Measurements from ENCODE around the gene TRDN. TPM values are rescaled to one million over a fixed set of nuclear protein-coding genes. Genes with fewer than 3 reads are reported as not detected.

Gene TRDN
- total RNA-seq, 1 donor from 2014 or later, result not detected

DNA sequence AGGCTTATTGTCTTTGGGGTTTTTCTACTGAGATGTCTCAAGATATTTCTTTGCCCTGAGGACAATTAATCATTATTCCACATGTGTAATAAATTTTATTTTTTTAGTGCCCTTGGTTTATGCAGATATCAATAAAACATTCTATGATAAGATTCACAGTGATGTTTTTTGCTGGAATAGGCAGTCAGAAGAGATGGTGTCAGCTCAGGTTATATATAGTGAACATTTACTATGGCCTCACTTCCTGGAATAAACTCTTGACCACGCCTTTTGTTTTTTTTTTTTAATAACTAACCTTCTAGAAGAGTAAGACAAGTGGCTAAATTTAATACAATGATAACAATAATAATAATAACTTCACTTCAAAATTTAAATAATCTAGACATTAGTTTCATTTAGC is 209.7 kb downstream of the TRDN start:
- DNase-seq (ENCODE audit: low spot score) (no peak), ATAC-seq (no peak)

DNA sequence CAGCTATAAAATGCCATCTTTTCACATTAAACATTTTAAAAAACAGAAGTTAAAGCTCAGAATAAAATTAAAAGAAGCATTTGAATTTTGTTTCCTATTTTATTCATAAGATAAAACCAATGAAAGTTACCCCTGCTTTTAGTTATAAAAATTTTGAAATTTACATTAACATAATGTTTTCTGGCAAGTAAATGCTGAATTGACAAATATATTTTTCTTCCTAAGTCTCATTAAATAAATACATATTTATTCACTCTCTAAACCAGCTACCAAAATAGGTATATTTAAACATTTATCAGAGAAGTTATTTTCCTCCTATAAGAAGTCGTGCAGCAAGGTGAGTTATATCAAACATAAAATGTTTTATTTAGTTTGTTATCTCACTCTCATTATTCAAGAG is 213.6 kb downstream of the TRDN start:
- DNase-seq (ENCODE audit: low spot score), result no peak
- no peak for ATAC-seq

DNA sequence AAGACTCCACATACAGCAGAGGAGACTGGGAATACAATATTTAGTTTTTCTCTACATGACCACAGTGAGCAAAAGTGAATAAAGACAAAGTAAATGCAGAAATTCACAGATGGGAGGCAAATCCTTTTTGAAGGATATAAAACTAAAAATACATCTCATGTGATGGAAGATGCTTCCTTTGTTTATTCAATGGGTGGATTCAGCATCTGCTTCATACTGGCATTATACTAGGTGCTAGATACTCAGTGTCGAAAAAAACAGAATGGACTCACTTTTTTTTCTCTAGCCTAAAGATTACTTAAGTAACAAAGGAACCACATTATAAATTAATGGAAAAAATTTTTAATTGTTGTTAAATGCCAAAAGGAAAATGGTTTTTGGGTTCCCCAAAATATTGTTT is 216.2 kb downstream of the TRDN start:
- DNase-seq (ENCODE audit: low spot score) (no peak), ATAC-seq (no peak)

DNA sequence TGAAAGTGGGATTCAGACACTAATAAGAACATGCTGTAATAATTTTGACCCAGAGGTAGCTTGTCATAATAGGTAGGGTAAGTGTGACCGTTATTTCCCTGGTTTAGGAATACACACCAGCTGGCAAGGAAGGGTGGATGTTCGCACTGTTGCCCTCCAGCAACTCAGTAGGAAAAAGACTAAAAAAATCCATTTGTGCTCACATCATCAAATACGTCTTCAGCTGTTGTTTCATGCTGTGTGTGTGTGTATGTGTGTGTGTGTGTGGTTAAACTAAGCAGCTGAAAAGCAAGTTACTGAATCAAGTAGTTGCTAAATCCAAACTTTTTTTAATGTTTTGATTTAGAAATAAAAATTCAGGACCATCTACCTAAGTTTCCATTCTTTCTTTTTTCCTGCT is 218.7 kb downstream of the TRDN start:
- DNase-seq (ENCODE audit: low spot score) (no peak), ATAC-seq (no peak)

DNA sequence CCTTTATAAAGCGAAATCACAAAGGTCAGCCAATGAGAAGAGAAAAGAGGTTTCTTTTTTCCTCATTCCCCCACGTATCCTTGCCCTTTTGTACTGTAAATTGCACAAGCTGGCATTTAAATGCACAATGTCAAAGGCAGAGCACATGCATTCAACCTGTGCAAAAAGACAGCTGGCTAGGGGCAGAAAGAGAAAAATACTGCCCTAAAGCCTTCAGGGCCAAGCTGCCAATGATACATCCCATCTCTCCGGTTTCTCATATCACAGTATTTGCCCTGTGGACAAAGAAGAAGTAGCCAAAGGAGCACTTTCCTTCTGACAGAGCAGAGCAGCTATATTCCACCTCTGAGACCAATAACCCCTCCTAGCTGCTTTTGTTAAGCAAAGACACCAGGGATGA is 219.2 kb downstream of the TRDN start:
- DNase-seq (ENCODE audit: low spot score) (no peak), ATAC-seq (peak; percentile 47)

DNA sequence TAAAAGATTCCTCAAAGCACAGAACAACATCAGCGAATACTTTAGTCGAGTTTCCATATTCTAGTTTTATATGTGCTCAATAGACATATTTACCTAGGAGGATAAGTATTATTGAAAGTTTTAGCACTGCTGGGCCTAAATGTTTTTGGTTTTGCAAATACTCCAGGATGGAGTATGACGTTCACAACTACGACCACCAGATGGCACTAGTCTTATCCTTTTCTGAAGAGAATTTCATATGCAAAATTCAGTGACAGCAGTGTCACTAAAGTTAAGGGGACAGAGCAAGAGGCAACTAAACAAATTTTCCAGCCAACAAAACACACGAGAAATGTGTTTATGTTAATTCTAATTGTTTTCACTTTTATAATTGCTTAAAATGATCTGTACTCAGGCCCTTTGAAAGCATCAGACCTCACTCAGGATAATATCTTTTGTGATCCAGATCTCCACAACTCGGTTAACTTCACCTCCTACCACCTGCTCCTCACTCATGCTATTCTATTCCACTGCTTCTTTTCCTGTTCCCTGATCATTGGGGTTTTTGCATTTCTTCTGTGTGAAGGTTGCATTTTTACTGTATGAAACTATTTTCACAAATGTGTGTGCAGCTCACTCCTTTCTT is 220.8 kb downstream of the TRDN start:
- ATAC-seq (peak; percentile 84), DNase-seq (ENCODE audit: low spot score) (no peak)

DNA sequence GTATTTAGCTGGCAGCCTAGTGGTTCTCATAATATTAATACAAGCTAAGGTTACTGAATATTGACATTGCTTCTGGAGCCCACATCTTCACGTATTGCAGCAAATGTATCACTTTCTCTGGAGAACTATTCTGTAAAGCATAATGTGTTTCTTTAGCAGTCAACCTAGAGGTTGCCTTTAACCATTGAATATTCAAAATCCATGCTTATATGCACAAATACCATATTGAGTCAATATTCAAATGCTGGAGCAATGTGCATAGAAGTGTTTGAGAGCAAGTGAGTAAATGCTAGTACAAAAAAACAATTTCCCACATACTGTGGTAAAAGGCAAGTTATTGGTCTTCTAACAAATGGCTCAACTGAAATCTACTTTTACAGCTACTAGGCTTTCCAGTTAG is 231.8 kb downstream of the TRDN start:
- DNase-seq (ENCODE audit: low spot score) (no peak), ATAC-seq (no peak)

DNA sequence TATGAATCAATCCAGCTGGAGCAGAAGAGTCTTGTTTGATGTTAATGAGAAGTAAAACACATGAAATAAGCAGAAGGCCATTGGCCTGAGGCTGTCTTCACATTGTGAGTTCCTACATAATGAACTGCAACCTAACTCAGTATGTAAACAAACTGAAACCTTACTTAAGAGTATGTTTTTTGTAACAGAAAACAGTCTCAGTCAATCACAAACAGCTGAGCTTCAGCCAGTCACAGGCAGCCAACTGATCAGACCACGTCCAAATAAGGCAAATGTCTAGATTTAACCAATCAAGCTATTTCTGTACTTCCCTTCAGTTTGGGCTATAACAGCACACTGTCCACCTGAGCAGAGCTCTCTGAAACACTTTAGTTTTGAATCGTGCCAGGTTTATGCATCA is 234.7 kb downstream of the TRDN start:
- ATAC-seq (no peak), DNase-seq (ENCODE audit: low spot score) (no peak)

DNA sequence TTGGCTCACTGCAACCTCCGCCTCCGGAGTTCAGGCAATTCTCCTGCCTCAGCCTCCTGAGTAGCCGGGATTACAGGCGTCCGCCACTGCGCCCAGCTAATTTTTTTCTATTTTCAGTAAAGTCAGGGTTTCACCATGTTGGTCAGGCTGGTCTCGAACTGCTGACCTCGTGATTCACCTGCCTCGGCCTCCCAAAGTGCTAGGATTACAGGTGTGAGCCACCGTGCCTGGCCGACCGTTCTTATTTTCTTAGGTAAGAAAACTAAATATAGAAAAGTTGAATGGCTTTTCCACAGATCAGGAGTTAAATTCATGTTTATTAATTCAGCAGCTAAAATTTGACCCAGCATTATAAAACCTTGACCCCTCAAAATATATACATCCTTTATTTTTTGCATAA is 238.7 kb downstream of the TRDN start:
- DNase-seq (ENCODE audit: low spot score), result no peak
- ATAC-seq, result no peak

DNA sequence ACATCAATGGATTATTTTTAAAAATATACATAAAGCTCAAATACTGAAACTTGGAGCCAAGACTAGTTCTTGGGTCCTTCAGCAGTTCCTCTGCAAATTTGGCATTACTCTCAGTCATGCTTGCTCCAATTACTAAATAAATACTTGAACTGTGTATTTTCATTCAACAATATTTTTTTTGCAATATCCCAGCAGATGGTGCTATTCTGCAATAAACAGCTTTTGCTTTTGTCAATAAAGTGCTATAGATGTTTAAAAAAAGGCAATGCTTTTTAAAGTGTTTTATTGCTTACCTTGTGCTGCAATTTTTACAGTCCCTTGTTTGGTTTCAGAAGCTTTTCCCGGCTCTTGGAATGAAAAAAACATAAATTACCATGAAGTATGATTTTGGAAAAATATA is 243.4 kb downstream of the TRDN start:
- ATAC-seq, result peak; percentile 39
- DNase-seq (ENCODE audit: low spot score), result no peak

DNA sequence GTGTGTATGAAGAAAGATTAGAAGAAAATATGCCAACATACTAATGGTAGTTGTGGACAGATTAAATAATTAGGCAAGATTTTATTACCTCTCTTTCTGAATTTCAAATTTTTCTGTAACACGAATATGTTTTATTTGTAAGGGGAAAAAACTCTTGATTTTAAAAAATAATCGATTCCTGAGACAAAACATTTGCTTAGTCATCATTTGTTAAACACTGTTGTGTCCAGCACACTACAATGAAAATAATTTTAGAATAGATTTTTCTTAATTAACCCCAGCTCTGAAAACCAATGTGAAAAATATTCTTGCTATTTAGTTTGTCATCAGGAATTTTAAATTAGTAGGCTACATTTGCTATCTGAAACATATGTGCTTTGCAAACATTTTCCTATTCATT is 253.0 kb downstream of the TRDN start:
- ATAC-seq (no peak), DNase-seq (ENCODE audit: low spot score) (no peak)

DNA sequence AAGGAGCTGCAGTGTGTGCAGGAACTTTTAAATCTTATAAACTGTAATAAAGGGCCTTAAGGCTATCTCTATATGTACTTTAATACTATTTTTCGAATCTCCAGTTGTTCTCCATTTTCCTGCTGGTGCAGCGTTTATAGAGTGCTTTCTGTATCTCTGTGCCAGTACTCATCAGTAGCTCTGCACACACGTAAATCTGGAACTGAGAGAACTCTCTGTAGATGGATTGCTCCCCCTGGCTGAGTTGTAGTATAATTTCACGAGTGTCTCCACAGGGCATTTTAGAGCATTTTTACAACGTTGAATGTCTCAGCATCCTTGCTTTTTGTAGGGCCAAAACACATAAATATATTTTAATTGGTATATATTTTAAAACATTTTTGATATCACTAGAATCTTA is 256.5 kb downstream of the TRDN start:
- ATAC-seq (peak; percentile 81), DNase-seq (ENCODE audit: low spot score) (no peak)

DNA sequence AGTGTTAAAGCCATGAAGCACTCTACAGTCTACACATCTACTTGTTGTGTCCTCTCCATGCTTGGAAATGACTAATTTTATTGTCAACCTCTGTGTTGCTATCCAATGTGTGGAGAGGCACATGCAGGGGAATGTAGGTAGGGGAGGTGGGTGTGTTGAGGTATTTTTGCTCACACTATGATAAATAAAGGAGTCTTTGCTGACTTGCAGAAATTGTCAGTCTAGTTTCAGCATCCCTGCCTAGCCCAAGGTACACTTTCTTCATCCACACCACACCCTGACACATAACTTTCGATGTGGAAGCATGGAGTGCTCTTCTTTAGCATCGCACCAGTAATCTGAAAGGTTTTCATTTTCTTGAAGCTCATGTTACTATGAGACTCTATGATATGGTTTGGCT is 264.0 kb downstream of the TRDN start:
- ATAC-seq (no peak), DNase-seq (ENCODE audit: low spot score) (no peak)

DNA sequence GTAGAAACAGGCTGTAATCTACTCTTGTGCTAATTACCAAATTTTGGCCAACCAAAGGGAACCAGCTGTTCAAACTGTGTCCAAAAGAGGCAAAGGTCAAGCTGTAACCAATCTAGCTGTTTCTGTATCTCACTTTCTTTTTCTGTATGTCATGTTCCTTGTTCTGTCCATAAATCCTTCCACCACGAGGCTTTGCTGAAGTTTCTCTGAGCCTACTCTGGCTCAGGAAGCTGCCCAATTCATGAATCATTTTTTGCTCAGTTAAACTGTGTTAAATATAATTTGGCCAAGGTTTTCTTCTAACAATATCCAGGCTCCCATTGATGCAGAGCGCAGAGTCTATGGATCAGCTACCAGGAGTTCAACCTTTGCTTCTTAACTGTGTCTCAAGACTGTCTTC is 272.8 kb downstream of the TRDN start:
- no peak for DNase-seq (ENCODE audit: low spot score)
- ATAC-seq, result no peak

DNA sequence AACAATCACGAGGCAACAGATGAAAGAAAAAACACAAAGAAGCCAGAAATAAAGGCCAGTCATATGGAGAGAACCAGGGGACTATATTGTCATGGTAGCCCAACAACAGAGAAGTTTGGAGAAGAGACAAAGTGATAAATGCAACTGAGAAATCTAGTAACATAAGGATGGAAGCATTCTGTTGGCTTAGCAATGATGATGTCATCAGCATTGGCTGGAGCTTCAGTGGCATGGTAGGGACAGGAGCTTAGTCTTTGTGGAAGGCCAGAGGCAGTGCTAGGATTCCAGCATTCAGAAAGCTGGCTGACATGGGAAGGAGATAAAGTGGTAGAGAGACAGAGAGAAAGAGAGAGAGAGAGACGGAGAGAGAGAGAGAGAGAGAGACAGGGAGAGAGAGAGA is 276.4 kb downstream of the TRDN start:
- no peak for ATAC-seq
- DNase-seq (ENCODE audit: low spot score), result no peak

DNA sequence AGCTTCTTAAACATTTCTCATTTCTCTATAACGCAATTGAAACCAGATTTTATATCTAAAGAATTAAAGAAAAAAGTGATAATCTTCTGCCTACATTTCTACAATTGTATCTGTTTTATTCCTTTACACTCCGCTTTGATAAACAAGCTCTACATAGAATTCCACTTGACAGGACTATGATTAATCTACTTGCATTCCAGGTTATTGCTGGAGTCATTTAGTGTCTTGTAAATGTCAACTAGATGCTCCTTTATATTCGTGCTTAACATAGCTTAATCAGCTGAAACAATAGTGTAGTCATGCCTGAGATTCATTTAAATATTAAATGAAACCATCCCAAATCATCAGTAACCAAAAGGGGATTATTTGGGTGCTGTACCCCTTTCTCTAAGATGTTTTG is 284.0 kb downstream of the TRDN start:
- DNase-seq (ENCODE audit: low spot score) (no peak), ATAC-seq (no peak)

DNA sequence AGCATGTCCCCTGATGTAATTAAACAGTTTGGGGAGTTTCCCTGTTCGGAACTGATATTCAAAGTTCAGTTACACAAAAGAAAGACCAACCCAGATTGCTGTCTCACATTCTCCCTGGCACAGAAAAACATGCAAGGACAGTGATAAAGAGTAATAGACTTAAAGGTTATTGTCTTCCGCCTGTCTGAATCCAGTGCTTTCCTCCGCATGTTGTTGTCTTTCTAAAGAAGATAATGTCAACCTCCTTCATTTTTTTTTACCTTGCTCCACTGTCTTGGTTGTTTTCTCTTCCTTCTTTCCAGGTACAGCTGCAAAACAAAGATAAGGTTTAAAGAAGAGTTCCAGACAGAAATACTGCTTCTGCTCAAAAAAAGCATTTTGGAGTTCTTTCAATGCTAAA is 284.5 kb downstream of the TRDN start:
- ATAC-seq (no peak), DNase-seq (ENCODE audit: low spot score) (no peak)

DNA sequence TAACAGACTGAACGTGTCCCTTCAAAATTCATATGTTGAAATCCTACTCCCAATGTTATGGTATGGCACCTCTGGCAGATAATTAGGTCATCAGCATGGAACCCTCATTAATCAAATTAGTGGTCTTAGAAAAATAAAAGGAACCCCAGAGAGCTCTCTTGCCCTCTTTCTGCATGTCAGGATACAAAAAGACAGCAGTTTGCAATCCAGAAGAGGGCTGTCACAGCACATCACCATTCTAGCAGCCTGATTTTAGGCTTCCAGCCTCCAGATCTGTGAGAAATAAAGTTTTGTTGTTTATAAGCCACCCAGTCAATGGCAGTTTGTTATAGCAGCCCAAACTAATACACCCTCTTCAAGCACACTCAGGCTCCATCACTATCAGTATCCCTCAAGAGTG is 292.9 kb downstream of the TRDN start:
- ATAC-seq, result no peak
- DNase-seq (ENCODE audit: low spot score), result no peak

DNA sequence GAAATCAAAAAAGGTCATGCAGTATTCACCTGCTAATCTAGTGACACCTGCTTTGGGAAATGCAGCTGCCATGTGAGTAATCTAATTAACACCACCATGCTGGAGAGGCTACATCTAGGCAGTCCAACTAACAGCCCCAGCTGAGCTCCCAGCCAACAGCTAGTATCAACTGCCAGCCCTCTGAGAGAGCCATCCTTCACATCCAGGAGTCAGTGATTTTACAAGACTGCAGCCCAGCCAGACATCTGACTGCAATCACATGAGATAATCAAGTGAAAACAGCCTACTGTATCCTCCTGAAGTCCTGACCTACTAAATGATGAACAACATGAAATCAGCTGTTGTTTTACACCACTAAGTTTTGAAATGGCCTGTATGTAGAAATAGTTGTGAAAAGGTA is 298.4 kb downstream of the TRDN start:
- ATAC-seq, result no peak
- DNase-seq (ENCODE audit: low spot score), result no peak

DNA sequence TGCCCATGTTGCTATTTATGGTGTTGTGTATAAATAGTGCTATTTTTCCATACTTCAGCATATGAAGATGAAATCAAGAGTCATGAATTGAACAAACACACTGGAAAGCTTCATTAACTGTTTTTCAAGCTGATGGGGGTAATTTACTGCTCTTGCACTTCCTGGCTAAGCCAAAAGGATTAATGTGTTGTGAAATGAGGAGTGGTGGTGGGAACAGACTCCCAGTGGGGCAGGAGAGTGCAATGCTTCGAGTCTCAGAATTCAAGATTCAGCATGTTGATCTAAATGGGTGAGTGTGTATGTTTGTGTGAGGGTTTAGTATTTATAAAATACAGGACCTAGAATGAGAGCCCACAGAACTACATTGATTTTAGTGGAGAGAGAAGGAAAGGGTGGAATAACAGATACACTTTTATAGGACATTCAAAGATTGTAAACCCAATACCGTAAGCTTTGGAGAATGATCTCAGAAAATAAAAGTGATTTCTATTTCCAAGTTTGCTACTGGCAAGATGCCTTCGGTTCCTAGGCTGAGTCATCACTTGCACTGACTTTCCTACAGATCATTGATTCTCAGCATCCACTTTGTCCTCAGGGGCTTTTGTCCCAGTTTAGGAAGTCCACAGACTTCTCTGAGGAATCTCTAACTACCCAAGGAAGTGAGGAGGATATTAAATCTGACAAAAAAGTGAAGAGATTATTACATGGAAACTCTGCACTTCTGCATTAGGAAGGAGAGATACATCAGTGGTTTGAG is 303.6 kb downstream of the TRDN start:
- DNase-seq (ENCODE audit: low spot score), result no peak
- no peak for ATAC-seq

DNA sequence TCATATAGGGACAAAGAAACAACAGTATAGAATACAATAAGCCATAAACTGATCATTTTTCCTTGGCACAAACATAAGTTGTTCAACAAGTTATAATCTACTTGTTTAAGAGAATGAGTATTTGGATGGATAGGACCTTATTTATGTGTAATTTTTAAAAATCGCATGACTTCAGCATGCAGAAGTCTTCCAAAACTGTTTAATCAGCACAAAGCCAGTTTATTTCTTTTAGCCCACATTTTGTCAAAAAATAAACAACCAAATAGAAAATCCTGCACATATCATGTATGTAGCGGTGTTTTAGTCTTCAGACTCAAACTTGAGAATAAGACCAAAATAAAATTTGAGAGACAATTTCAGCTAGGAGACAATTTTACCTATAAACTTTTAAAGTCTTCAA is 304.7 kb downstream of the TRDN start:
- no peak for ATAC-seq
- no peak for DNase-seq (ENCODE audit: low spot score)

DNA sequence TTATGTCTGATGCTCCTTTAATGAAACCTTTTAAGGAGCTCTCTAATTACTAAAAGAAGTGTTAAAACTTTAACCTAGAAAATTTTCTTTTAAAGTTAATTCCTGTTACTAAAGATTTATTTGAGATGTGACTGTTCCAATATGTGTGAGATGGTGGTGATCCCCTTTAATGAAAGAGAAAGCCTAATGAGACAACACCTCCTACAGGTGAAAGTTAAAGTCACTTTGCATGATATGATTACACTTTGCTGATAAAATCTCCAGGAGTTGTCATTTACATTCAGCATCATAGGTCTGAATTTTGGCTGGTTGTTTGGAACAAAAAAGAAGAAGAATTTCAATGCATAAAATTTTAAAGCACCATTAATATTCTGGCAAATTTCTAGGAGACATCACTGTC is 307.4 kb downstream of the TRDN start:
- DNase-seq (ENCODE audit: low spot score), result no peak

More for the DNA sequence above, 307.4 kb downstream of the TRDN start:
- no peak for ATAC-seq
